Regular cardiac myocyte (primary cell): ENCODE results near the gene ALB. TPM values are rescaled to one million over a fixed set of nuclear protein-coding genes. Genes with fewer than 3 reads are reported as not detected.

Experiments used
- total RNA-seq: library from RNA; depleted of rRNA; stranded (reverse); fragments of >200 nt; gene quantifications from 2 replicates; pipeline ENCODE4 v1.2.3, GENCODE V29; 2014

The ALB gene
- not detected in 2 replicates for total RNA-seq

DNA sequence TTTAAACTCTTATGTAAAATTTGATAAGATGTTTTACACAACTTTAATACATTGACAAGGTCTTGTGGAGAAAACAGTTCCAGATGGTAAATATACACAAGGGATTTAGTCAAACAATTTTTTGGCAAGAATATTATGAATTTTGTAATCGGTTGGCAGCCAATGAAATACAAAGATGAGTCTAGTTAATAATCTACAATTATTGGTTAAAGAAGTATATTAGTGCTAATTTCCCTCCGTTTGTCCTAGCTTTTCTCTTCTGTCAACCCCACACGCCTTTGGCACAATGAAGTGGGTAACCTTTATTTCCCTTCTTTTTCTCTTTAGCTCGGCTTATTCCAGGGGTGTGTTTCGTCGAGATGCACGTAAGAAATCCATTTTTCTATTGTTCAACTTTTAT lies at the start of gene ALB:
Gene ALB, plus strand, starts transcription at position 246 of the 400 bp plus-strand sequence. Its CDS starts 41 bp downstream, at position 287.

DNA sequence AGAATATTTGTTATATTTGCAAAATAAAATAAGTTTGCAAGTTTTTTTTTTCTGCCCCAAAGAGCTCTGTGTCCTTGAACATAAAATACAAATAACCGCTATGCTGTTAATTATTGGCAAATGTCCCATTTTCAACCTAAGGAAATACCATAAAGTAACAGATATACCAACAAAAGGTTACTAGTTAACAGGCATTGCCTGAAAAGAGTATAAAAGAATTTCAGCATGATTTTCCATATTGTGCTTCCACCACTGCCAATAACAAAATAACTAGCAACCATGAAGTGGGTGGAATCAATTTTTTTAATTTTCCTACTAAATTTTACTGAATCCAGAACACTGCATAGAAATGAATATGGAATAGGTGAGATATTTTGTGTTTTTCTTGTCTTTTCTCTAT lies 31.9 kb downstream of the ALB start, which contains the start of gene AFP:
Gene AFP, plus strand, starts transcription at position 238 of the 400 bp plus-strand sequence. Its CDS starts 42 bp downstream, at position 280.

Other genes with a start within 250 kb of the ALB start
- 48.3 and 54.4 TPM in 2 replicates for gene ANKRD17, start 145.5 kb upstream of the ALB start, total RNA-seq
- gene AFP, start 31.9 kb downstream of the ALB start, total RNA-seq: 0.38 and 0.85 TPM in 2 replicates
- gene AFM, start 77.5 kb downstream of the ALB start, total RNA-seq: not detected in 2 replicates
- gene RASSF6, start 216.1 kb downstream of the ALB start, total RNA-seq: under 0.01 TPM in 1 of 2 replicates, not detected in the other